Trophoblast cell (in vitro differentiated cells and primary cell): Measurements from ENCODE around the gene ELAVL3.

ENCODE experiments used
- DNase-seq, 2 donors: peaks; one replicate each; pipeline ENCODE4 v3.0.0-alpha.2; 2016
- H2AFZ ChIP-seq: 2 replicates; pipeline ENCODE4 v1.6.1; 2013; ENCODE audit warnings: low read length, moderate library complexity, mild to moderate bottlenecking; ENCODE audit not compliant: insufficient read depth, poor library complexity
- H2AK5ac ChIP-seq: 2 replicates; pipeline ENCODE4 v1.6.1; 2013; ENCODE audit warnings: mild to moderate bottlenecking, low read length
- H2BK120ac ChIP-seq: 2 replicates; pipeline ENCODE4 v1.6.1; 2013; ENCODE audit warnings: low read length, mild to moderate bottlenecking, moderate library complexity; ENCODE audit not compliant: insufficient read depth, poor library complexity
- H2BK12ac ChIP-seq: 2 replicates; pipeline ENCODE4 v1.6.1; 2013; ENCODE audit warnings: mild to moderate bottlenecking, low read length, moderate library complexity
- H2BK5ac ChIP-seq: 2 replicates; pipeline ENCODE4 v1.6.1; 2013; ENCODE audit warnings: low read length, low read depth, moderate library complexity, mild to moderate bottlenecking; ENCODE audit not compliant: poor library complexity
- H3K14ac ChIP-seq: 2 replicates; pipeline ENCODE4 v1.6.1; 2013; ENCODE audit warnings: mild to moderate bottlenecking, low read length
- H3K18ac ChIP-seq: 2 replicates; pipeline ENCODE4 v1.6.1; 2013; ENCODE audit warnings: mild to moderate bottlenecking, low read length
- H3K23ac ChIP-seq: 2 replicates; pipeline ENCODE4 v1.6.1; 2013; ENCODE audit warnings: low read length
- H3K27ac ChIP-seq: 2 replicates; pipeline ENCODE4 v1.5.1; 2013; ENCODE audit warnings: low read depth, mild to moderate bottlenecking, inconsistent platforms, low read length, moderate library complexity
- H3K27me3 ChIP-seq: 2 replicates; pipeline ENCODE4 v1.6.1; 2013; ENCODE audit warnings: inconsistent platforms, mild to moderate bottlenecking, low read length, moderate library complexity; ENCODE audit not compliant: insufficient read depth
- H3K36me3 ChIP-seq, 2 experiments: 1 replicate in 1 of 2; 2 replicates in 1 of 2; pipeline ENCODE4 v1.6.1; 2013; ENCODE audit warnings: low read length in 2 of 2, mild to moderate bottlenecking in 2 of 2, moderate library complexity in 1 of 2; ENCODE audit not compliant: insufficient read depth in 2 of 2, control insufficient read depth in 1 of 2
- H3K4ac ChIP-seq: 2 replicates; pipeline ENCODE4 v1.6.1; 2013; ENCODE audit warnings: low read depth, mild to moderate bottlenecking, low read length, moderate library complexity
- H3K4me1 ChIP-seq, 2 experiments: 1 replicate in 1 of 2; 2 replicates in 1 of 2; pipeline ENCODE4 v1.6.1; 2013; ENCODE audit warnings: low read length in 2 of 2, mild to moderate bottlenecking in 2 of 2, moderate library complexity in 1 of 2; ENCODE audit not compliant: insufficient read depth in 2 of 2, control insufficient read depth in 1 of 2
- H3K4me2 ChIP-seq: 2 replicates; pipeline ENCODE4 v1.6.1; 2013; ENCODE audit warnings: inconsistent platforms, mild to moderate bottlenecking, low read length, moderate library complexity
- H3K4me3 ChIP-seq: 2 replicates; pipeline ENCODE4 v1.5.1; 2013; ENCODE audit warnings: mild to moderate bottlenecking, low read depth, low read length, inconsistent platforms
- H3K79me1 ChIP-seq: one replicate; pipeline ENCODE4 v1.6.1; 2013; ENCODE audit warnings: low read length
- H3K79me2 ChIP-seq: 2 replicates; pipeline ENCODE4 v1.6.1; 2013; ENCODE audit warnings: low read length, mild to moderate bottlenecking; ENCODE audit not compliant: control insufficient read depth, insufficient read depth, poor library complexity
- H3K9ac ChIP-seq: 2 replicates; pipeline ENCODE4 v1.6.1; 2013; ENCODE audit warnings: mild to moderate bottlenecking, low read length
- H3K9me3 ChIP-seq: 2 replicates; pipeline ENCODE4 v1.6.1; 2013; ENCODE audit warnings: low read depth, mild to moderate bottlenecking, control low read depth, inconsistent platforms, low read length; ENCODE audit not compliant: insufficient read depth
- H4K12ac ChIP-seq: 2 replicates; pipeline ENCODE4 v1.6.1; 2013; ENCODE audit warnings: low read depth, mild to moderate bottlenecking, low read length, moderate library complexity
- H4K8ac ChIP-seq: 2 replicates; pipeline ENCODE4 v1.6.1; 2013; ENCODE audit warnings: low read depth, mild to moderate bottlenecking, low read length, moderate library complexity
- H4K91ac ChIP-seq: one replicate; pipeline ENCODE4 v1.6.1; 2013; ENCODE audit warnings: low read depth, mild to moderate bottlenecking, low read length, moderate library complexity
- WGBS: extraction: QIAGEN DNeasy Blood & Tissue Kit; methylation state at CpG from one replicate; pipeline ENCODE4 v1.1.7; 2013; ENCODE audit warnings: missing lambda C conversion rate; ENCODE audit not compliant: insufficient read length, insufficient coverage; ENCODE audit errors: extremely low coverage; 5-methylcytosine and 5-hydroxymethylcytosine counted together

Gene ELAVL3

GRCh38 chr19:11421371-11422098, 59.3 kb downstream of the ELAVL3 start:
- Histone ChIP-seq H3K23ac (no peak overlapping the region), H2BK120ac (no peak overlapping the region), H3K79me2 (peaks cover 2% of the 10 kb centered on the region), H3K4me2 (peak overlapping the region; percentile 15), H3K79me1 (peaks cover 7% of the 10 kb centered on the region), H3K27me3 (peaks cover 8% of the 10 kb centered on the region), H4K91ac (no peak overlapping the region), H3K36me3 (no peaks in the 10 kb centered on the region), H3K9ac (no peak overlapping the region), H2BK12ac (peak overlapping the region; percentile 25), H3K14ac (no peak overlapping the region), H3K4me3 (peak overlapping the region; percentile 0), H4K8ac (peak overlapping the region; percentile 12), H2BK5ac (no peak overlapping the region), H3K9me3 (peaks cover 13% of the 10 kb centered on the region), H3K18ac (peak overlapping the region; percentile 16), H4K12ac (peak overlapping the region; percentile 37), H3K4me1 (peaks cover 18 to 24% of the 10 kb centered on the region in 2 experiments), H2AK5ac (no peak overlapping the region), H3K4ac (no peak overlapping the region), H2AFZ (peak overlapping the region; percentile 12), H3K27ac (no peak overlapping the region)
- DNase-seq, result peak; percentile 45 to 64
- no CpG with 5 or more reads among the region's 36 CpGs for WGBS

- H3K23ac ChIP-seq, result no peak overlapping the region
Measured at GRCh38 chr19:11420429-11421370, 60.1 kb downstream of the ELAVL3 start.

GRCh38 chr19:11418549-11419506, 62.0 kb downstream of the ELAVL3 start, which contains the start of gene RGL3:
TSS of gene RGL3 (minus strand) at chr19:11419314. CDS start at chr19:11419278, 36 bp downstream.
- Histone ChIP-seq H3K23ac (no peak within 1 kb of the TSS), H2AK5ac (peak within 1 kb of the TSS; percentile 34), H2BK5ac (peak within 1 kb of the TSS; percentile 44), H2AFZ (peak within 1 kb of the TSS; percentile 77), H3K27me3 (peaks cover 8% of the 10 kb centered on the region), H3K18ac (peak within 1 kb of the TSS; percentile 80), H4K91ac (peak within 1 kb of the TSS; percentile 75), H3K4me3 (peak within 1 kb of the TSS; percentile 70), H3K27ac (peak within 1 kb of the TSS; percentile 48), H3K4me1 (peaks cover 18 to 24% of the 10 kb centered on the region in 2 experiments), H3K9me3 (peaks cover 13% of the 10 kb centered on the region), H3K4ac (peak within 1 kb of the TSS; percentile 22), H4K8ac (peak within 1 kb of the TSS; percentile 90), H2BK12ac (peak within 1 kb of the TSS; percentile 39), H3K4me2 (peak within 1 kb of the TSS; percentile 99), H3K79me2 (peaks cover 2% of the 10 kb centered on the region), H3K79me1 (peaks cover 7% of the 10 kb centered on the region), H3K36me3 (no peaks in the 10 kb centered on the region), H4K12ac (peak within 1 kb of the TSS; percentile 73), H3K9ac (peak within 1 kb of the TSS; percentile 76), H2BK120ac (peak within 1 kb of the TSS; percentile 49), H3K14ac (peak within 1 kb of the TSS; percentile 83)
- DNase-seq, result peak; percentile 46 to 68
- WGBS, result no CpG with 5 or more reads among the region's 72 CpGs

More at GRCh38 chr19:11420429-11421370, 60.1 kb downstream of the ELAVL3 start:
- no peaks in the 10 kb centered on the region for H3K36me3 ChIP-seq
- H3K14ac ChIP-seq, result no peak overlapping the region
- H2AFZ ChIP-seq, result no peak overlapping the region
- peak; percentile 35 to 36 for DNase-seq
- H3K79me2 ChIP-seq, result peaks cover 2% of the 10 kb centered on the region
- H2BK12ac ChIP-seq, result peak overlapping the region; percentile 25
- H3K18ac ChIP-seq, result peak overlapping the region; percentile 16
- H3K9me3 ChIP-seq, result peaks cover 13% of the 10 kb centered on the region
- H4K91ac ChIP-seq, result peak overlapping the region; percentile 1
- no peak overlapping the region for H3K9ac ChIP-seq
- H4K12ac ChIP-seq, result no peak overlapping the region
- no peak overlapping the region for H2BK5ac ChIP-seq
- H3K27me3 ChIP-seq, result peaks cover 8% of the 10 kb centered on the region
- peaks cover 18 to 24% of the 10 kb centered on the region in 2 experiments for H3K4me1 ChIP-seq
- no CpG with 5 or more reads among the region's 46 CpGs for WGBS
- no peak overlapping the region for H3K4ac ChIP-seq
- H2BK120ac ChIP-seq, result no peak overlapping the region
- no peak overlapping the region for H2AK5ac ChIP-seq
- H3K4me3 ChIP-seq, result peak overlapping the region; percentile 0
- H3K27ac ChIP-seq, result no peak overlapping the region
- H3K79me1 ChIP-seq, result peaks cover 7% of the 10 kb centered on the region
- peak overlapping the region; percentile 46 for H3K4me2 ChIP-seq
- H4K8ac ChIP-seq, result no peak overlapping the region
